Stimulated activated CD4-positive, alpha-beta T cell treated with anti-CD3 and anti-CD28 coated beads, Interleukin-1b, Interleukin-23, amount 100 ng/mL, for 1 hour (primary cell): ENCODE results near the gene RRBP1.

Experiments used
- DNase-seq, 2 donors: peaks; one replicate each; pipeline ENCODE4 v3.0.0-alpha.2; 2020; ENCODE audit warnings: low read depth in 2 of 2

RRBP1 gene

GRCh38 chr20:17580895-17581294, 101.1 kb downstream of the RRBP1 start:
- DNase-seq, result no peak

GRCh38 chr20:17579369-17580039, 102.5 kb downstream of the RRBP1 start:
- DNase-seq, result no peak

- no peak for DNase-seq
Observed at GRCh38 chr20:17576215-17576614, 105.8 kb downstream of the RRBP1 start.

- no peak for DNase-seq
Observed at GRCh38 chr20:17573463-17573862, 108.6 kb downstream of the RRBP1 start.

- DNase-seq, result no peak
Observed at GRCh38 chr20:17572034-17572638, 109.9 kb downstream of the RRBP1 start.

GRCh38 chr20:17571153-17571527, 110.9 kb downstream of the RRBP1 start:
- no peak for DNase-seq

GRCh38 chr20:17570347-17571152, 111.5 kb downstream of the RRBP1 start:
- no peak for DNase-seq

GRCh38 chr20:17569616-17570346, 112.3 kb downstream of the RRBP1 start, which contains the start of gene DSTN:
TSS of gene DSTN (plus strand) at chr20:17570075. CDS start at chr20:17570209, 134 bp downstream.
- DNase-seq, result peak; percentile 58 to 72

- DNase-seq, result no peak
Observed at GRCh38 chr20:17568972-17569521, 113.0 kb downstream of the RRBP1 start.

- no peak for DNase-seq
Observed at GRCh38 chr20:17568045-17568788, 113.8 kb downstream of the RRBP1 start.

GRCh38 chr20:17566345-17566744, 115.7 kb downstream of the RRBP1 start:
- no peak for DNase-seq

- DNase-seq, result no peak
Observed at GRCh38 chr20:17565169-17565845, 116.7 kb downstream of the RRBP1 start.
